NB4 (cell line): ENCODE results near the gene LCE1E.

Experiments used
- POLR2A ChIP-seq: IDR thresholded peaks from 2 replicates; pipeline ENCODE4 v1.6.1; 2011; ENCODE audit warnings: mild to moderate bottlenecking; ENCODE audit not compliant: insufficient read length; ENCODE audit errors: extremely low read depth
- TF ChIP-seq, protein P1 (sequence below): IDR thresholded peaks from one replicate; pipeline ENCODE4 v1.5.1; 2012; ENCODE audit warnings: low read depth, low read length
- TF ChIP-seq, protein P2 (sequence below): IDR thresholded peaks from 2 replicates; pipeline ENCODE4 v1.6.1; 2011; ENCODE audit warnings: low read depth, low read length

DNA sequence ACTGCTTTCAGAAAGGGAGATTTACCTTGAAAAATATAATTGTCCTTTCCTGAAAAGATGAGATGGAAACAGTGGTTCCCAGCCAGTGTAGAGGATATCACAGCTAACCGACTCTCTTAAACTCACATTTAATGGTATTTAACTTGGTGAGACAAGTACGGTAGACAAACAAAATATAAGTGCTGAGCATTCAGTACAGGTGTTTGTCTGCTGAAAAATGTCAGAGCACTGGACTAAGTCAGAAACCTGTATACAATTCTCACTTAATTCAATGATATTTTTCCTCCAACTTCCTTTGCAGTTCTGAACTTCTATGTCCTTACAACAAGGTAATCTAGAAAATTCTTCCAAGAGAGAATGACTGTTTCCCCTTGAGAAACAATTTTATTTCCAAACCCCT, 25.6 kb downstream of the LCE1E start, which contains the start of gene LCE1B:
- TF ChIP-seq, protein P1, sequence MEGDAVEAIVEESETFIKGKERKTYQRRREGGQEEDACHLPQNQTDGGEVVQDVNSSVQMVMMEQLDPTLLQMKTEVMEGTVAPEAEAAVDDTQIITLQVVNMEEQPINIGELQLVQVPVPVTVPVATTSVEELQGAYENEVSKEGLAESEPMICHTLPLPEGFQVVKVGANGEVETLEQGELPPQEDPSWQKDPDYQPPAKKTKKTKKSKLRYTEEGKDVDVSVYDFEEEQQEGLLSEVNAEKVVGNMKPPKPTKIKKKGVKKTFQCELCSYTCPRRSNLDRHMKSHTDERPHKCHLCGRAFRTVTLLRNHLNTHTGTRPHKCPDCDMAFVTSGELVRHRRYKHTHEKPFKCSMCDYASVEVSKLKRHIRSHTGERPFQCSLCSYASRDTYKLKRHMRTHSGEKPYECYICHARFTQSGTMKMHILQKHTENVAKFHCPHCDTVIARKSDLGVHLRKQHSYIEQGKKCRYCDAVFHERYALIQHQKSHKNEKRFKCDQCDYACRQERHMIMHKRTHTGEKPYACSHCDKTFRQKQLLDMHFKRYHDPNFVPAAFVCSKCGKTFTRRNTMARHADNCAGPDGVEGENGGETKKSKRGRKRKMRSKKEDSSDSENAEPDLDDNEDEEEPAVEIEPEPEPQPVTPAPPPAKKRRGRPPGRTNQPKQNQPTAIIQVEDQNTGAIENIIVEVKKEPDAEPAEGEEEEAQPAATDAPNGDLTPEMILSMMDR = no peak
- TF ChIP-seq POLR2A = no peak
- TF ChIP-seq, protein P2, sequence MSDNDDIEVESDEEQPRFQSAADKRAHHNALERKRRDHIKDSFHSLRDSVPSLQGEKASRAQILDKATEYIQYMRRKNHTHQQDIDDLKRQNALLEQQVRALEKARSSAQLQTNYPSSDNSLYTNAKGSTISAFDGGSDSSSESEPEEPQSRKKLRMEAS = no peak
